CD14-positive monocyte (primary cell): Measurements from ENCODE around the gene ZBTB7A. TPM values are rescaled to one million over a fixed set of nuclear protein-coding genes. Genes with fewer than 3 reads are reported as not detected.
"Not testable (repeated sequence)": the region's sequence is repeated elsewhere in the genome, so short reads cannot be mapped to it uniquely, and the experiment has no call there.

Source experiments
- DNase-seq, 3 donors: peaks; one replicate each; pipeline ENCODE4 v3.0.0-alpha.2; 2011 to 2022
- H2AFZ ChIP-seq: 2 replicates; pipeline ENCODE4 v1.6.0; 2012; ENCODE audit warnings: mild to moderate bottlenecking, low read depth, low read length, inconsistent platforms; ENCODE audit not compliant: insufficient read depth, poor library complexity, severe bottlenecking
- H3K27ac ChIP-seq, 2 donors: 1 replicate in 1 of 2; 2 replicates in 1 of 2; pipeline ENCODE4 v1.5.1; 2012 to 2013; ENCODE audit warnings: low read length in 2 of 2, control low read depth in 1 of 2, inconsistent platforms in 1 of 2, low read depth in 1 of 2, mild to moderate bottlenecking in 1 of 2
- H3K27me3 ChIP-seq, 2 donors: one replicate each; pipeline versions ENCODE4 v1.6.0 to v1.6.1; 2011 to 2013; ENCODE audit warnings: low read length in 2 of 2; ENCODE audit not compliant: control insufficient read depth in 2 of 2, insufficient read depth in 2 of 2
- H3K36me3 ChIP-seq, 2 donors: replicated peaks in 1 of 2; 1 replicate in 1 of 2; 2 replicates in 1 of 2; pipeline versions ENCODE4 v1.5.1 to v1.6.1; 2012 to 2013; ENCODE audit warnings: low read length in 2 of 2, control low read depth in 1 of 2, inconsistent platforms in 1 of 2, mild to moderate bottlenecking in 1 of 2; ENCODE audit not compliant: insufficient read depth in 2 of 2, control insufficient read depth in 1 of 2
- H3K4me1 ChIP-seq, 2 donors: 1 replicate in 1 of 2; 2 replicates in 1 of 2; pipeline versions ENCODE4 v1.5.1 to v1.6.1; 2012 to 2013; ENCODE audit warnings: low read length in 2 of 2, control low read depth in 1 of 2, inconsistent platforms in 1 of 2, mild to moderate bottlenecking in 1 of 2, moderate library complexity in 1 of 2; ENCODE audit not compliant: insufficient read depth in 2 of 2, control insufficient read depth in 1 of 2
- H3K4me2 ChIP-seq: replicated peaks from 2 replicates; pipeline ENCODE3; 2012; ENCODE audit warnings: low read length, moderate library complexity, mild to moderate bottlenecking; ENCODE audit not compliant: poor library complexity, severe bottlenecking; ENCODE audit errors: extremely low read depth
- H3K4me3 ChIP-seq, 3 experiments: fragments of 200-600 bp in 1 of 3; sonication (generic) in 1 of 3; replicated peaks in 1 of 3; 1 replicate in 2 of 3; 2 replicates in 1 of 3; pipeline ENCODE4 v1.5.1; 2011 to 2013; ENCODE audit warnings: low read length in 3 of 3, mild to moderate bottlenecking in 3 of 3, control low read depth in 2 of 3, low read depth in 2 of 3, inconsistent platforms in 1 of 3, moderate library complexity in 1 of 3
- H3K79me2 ChIP-seq: 2 replicates; pipeline ENCODE4 v1.6.0; 2012; ENCODE audit warnings: mild to moderate bottlenecking, control low read depth, inconsistent platforms, low read length, moderate library complexity; ENCODE audit not compliant: insufficient read depth
- H3K9ac ChIP-seq: 2 replicates; pipeline ENCODE4 v1.6.0; 2017; ENCODE audit warnings: low read length, mild to moderate bottlenecking; ENCODE audit not compliant: insufficient read depth, poor library complexity, severe bottlenecking
- H3K9me3 ChIP-seq, 2 donors: replicated peaks in 1 of 2; 1 replicate in 1 of 2; 2 replicates in 1 of 2; pipeline versions ENCODE4 v1.5.1 to v1.6.1; 2012 to 2013; ENCODE audit warnings: low read length in 2 of 2, control low read depth in 1 of 2; ENCODE audit not compliant: control insufficient read depth in 1 of 2, insufficient read depth in 1 of 2
- H4K20me1 ChIP-seq: 2 replicates; pipeline ENCODE4 v1.6.0; 2012; ENCODE audit warnings: mild to moderate bottlenecking, low read length, control low read depth, moderate library complexity; ENCODE audit not compliant: insufficient read depth
- H3K27ac Mint-ChIP-seq, 7 donors: one replicate each; pipeline ENCODE4 v1.8.0; 2020; ENCODE audit warnings: mild to moderate bottlenecking in 7 of 7, mixed read lengths in 7 of 7, moderate library complexity in 6 of 7, inconsistent platforms in 2 of 7
- H3K27me3 Mint-ChIP-seq, 3 donors: one replicate each; pipeline ENCODE4 v1.8.0; 2021 to 2022; ENCODE audit warnings: low read depth in 3 of 3, mild to moderate bottlenecking in 3 of 3, mixed read lengths in 3 of 3, moderate library complexity in 3 of 3, inconsistent platforms in 1 of 3
- H3K36me3 Mint-ChIP-seq, 2 donors: one replicate each; pipeline ENCODE4 v1.8.0; 2020; ENCODE audit warnings: mixed read lengths in 2 of 2, inconsistent platforms in 1 of 2, mild to moderate bottlenecking in 1 of 2
- H3K4me1 Mint-ChIP-seq: one replicate; pipeline ENCODE4 v1.8.0; 2020; ENCODE audit warnings: mild to moderate bottlenecking, mixed read lengths
- H3K4me3 Mint-ChIP-seq, 2 donors: one replicate each; pipeline ENCODE4 v1.8.0; 2020; ENCODE audit warnings: mild to moderate bottlenecking in 2 of 2, mixed read lengths in 2 of 2, moderate library complexity in 1 of 2
- H3K9me3 Mint-ChIP-seq, 7 donors: one replicate each; pipeline ENCODE4 v1.8.0; 2020 to 2022; ENCODE audit warnings: mixed read lengths in 7 of 7, mild to moderate bottlenecking in 6 of 7, moderate library complexity in 6 of 7, inconsistent platforms in 2 of 7
- CTCF ChIP-seq: fragments of 200-600 bp; IDR thresholded peaks from one replicate; pipeline ENCODE4 v1.8.0; 2022; ENCODE audit warnings: antibody characterized with exemption, mild to moderate bottlenecking
- WGBS: methylation state at CpG from one replicate; pipeline ENCODE4 v1.1.5; 2013; ENCODE audit warnings: missing lambda C conversion rate; ENCODE audit not compliant: insufficient coverage; 5-methylcytosine and 5-hydroxymethylcytosine counted together
- intact Hi-C, 2 donors: fragments of 100-400 bp; cut with micrococcal nuclease; formaldehyde crosslinking; loops; one replicate each; pipeline versions ENCODE4 v1.15.0 to v1.15.1; 2023
- polyA plus RNA-seq, 3 donors: library from polyadenylated mRNA; depleted of rRNA in 1 of 3; unstranded in 2 of 3; stranded (reverse) in 1 of 3; fragments of 300-500 nt in 2 of 3; fragments of >200 nt in 1 of 3; fragmentation: Illumina TruSeq in 2 of 3; gene quantifications; 1 replicate in 2 of 3; 2 replicates in 1 of 3; pipeline ENCODE4 v1.2.3, GENCODE V29; 2012 to 2021

Gene ZBTB7A
- polyA plus RNA-seq, 3 donors: 18.0 to 31.5 (median 20.2) TPM

- not testable (repeated sequence) for H3K4me3 Mint-ChIP-seq, H3K27me3 ChIP-seq, H3K36me3 Mint-ChIP-seq, H3K4me1 ChIP-seq, H3K9me3 ChIP-seq, H4K20me1 ChIP-seq, H3K27ac ChIP-seq, H3K36me3 ChIP-seq, H3K27me3 Mint-ChIP-seq, H3K9ac ChIP-seq, H3K4me1 Mint-ChIP-seq, H3K79me2 ChIP-seq, H3K4me3 ChIP-seq, H2AFZ ChIP-seq, DNase-seq, H3K27ac Mint-ChIP-seq, H3K9me3 Mint-ChIP-seq, H3K4me2 ChIP-seq
- 94% methylated on average over 2 of the region's 5 CpGs for WGBS
- intact Hi-C loops: loop anchor here in 1 of 2 donors (10.0 kb wide), 1 partner anchor 124 kb away; the partner anchor contains the start of gene MAP2K2
Observed at GRCh38 chr19:4000798-4001197, 65.9 kb downstream of the ZBTB7A start.

GRCh38 chr19:3998667-3999412 is 67.9 kb downstream of the ZBTB7A start:
- H3K9ac ChIP-seq, H3K36me3 ChIP-seq, H3K9me3 ChIP-seq, H3K4me1 Mint-ChIP-seq, H4K20me1 ChIP-seq, H3K4me1 ChIP-seq, H3K36me3 Mint-ChIP-seq, H3K9me3 Mint-ChIP-seq, H2AFZ ChIP-seq, H3K4me2 ChIP-seq, H3K27me3 Mint-ChIP-seq, H3K27ac ChIP-seq, DNase-seq, intact Hi-C loops, H3K4me3 ChIP-seq, H3K27me3 ChIP-seq, H3K4me3 Mint-ChIP-seq, H3K79me2 ChIP-seq, H3K27ac Mint-ChIP-seq: not testable (repeated sequence)
- 94% methylated on average over 10 of the region's 29 CpGs for WGBS

DNA sequence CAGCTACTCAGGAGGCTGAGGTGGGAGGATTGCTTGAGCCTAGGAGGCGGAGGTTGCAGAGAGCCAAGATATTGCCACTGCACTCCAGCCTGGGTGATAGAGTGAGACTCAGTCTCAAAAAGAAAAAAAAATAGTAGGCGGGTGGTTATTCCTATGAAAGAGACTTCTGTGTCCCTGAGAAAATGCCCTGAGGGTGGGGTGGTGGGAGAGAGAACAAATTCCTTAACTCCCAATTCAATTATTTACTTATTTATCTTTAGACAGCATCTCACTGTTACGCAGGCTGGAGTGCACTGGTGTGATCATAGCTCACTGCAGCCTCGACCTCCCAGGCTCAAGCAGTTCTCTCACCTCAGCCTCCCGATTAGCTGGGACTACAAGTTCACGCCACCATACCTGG is 71.1 kb downstream of the ZBTB7A start:
- Mint-ChIP-seq H3K4me1 (peaks cover 11% of the 10 kb centered on the region), H3K9me3 (peaks cover 0 to 6% (median 0%) of the 10 kb centered on the region in 7 donors), H3K27ac (no peak overlapping the region), H3K27me3 (peaks cover 2 to 8% (median 3%) of the 10 kb centered on the region in 3 donors), H3K4me3 (no peak overlapping the region), H3K36me3 (no peaks in the 10 kb centered on the region)
- Histone ChIP-seq H3K4me3 (no peak overlapping the region), H3K4me2 (no peak overlapping the region), H3K9ac (no peak overlapping the region), H3K27me3 (no peaks in the 10 kb centered on the region), H3K4me1 (peaks cover 6 to 9% of the 10 kb centered on the region in 2 donors), H3K9me3 (no peaks in the 10 kb centered on the region), H3K27ac (no peak overlapping the region), H3K79me2 (no peaks in the 10 kb centered on the region), H3K36me3 (no peaks in the 10 kb centered on the region), H2AFZ (no peak overlapping the region), H4K20me1 (no peaks in the 10 kb centered on the region)
- WGBS: 100% methylated on average over 3 of the region's 6 CpGs
- TF ChIP-seq CTCF: no peak
- no peak for DNase-seq
- intact Hi-C loops: no loop called here
